Peyer's patch (tissue), 4 donors: ENCODE data around the gene CD81. TPM values are rescaled to one million over a fixed set of nuclear protein-coding genes. Genes with fewer than 3 reads are reported as not detected.

Experiments
- DNase-seq, 3 donors: peaks; one replicate each; pipeline ENCODE4 v3.0.0-alpha.2; 2017 to 2019
- H3K27ac ChIP-seq, 4 donors: fragments of 200-600 bp; sonication (generic); one replicate each; pipeline ENCODE4 v1.5.1; 2016 to 2019
- H3K27me3 ChIP-seq, 2 donors: fragments of 200-600 bp; sonication (generic); one replicate each; pipeline ENCODE4 v1.5.1; 2019
- H3K36me3 ChIP-seq, 3 donors: fragments of 200-600 bp; sonication (generic); one replicate each; pipeline ENCODE4 v1.5.1; 2016 to 2019
- H3K4me1 ChIP-seq, 4 donors: fragments of 200-600 bp; sonication (generic); one replicate each; pipeline ENCODE4 v1.5.1; 2016 to 2019
- H3K4me3 ChIP-seq, 4 donors: fragments of 200-600 bp; sonication (generic); 1 replicate in 3 of 4; 2 replicates in 1 of 4; pipeline ENCODE4 v1.5.1; 2016 to 2019; ENCODE audit warnings: mild to moderate bottlenecking in 1 of 4
- H3K9me3 ChIP-seq, 4 donors: fragments of 200-600 bp; sonication (generic); one replicate each; pipeline ENCODE4 v1.5.1; 2016 to 2019; ENCODE audit warnings: mild to moderate bottlenecking in 1 of 4
- POLR2A ChIP-seq, 2 donors: fragments of 450-650 bp; IDR thresholded peaks; one replicate each; pipeline ENCODE4 v1.5.1; 2017; ENCODE audit warnings: antibody characterized with exemption in 2 of 2, mild to moderate bottlenecking in 2 of 2, moderate library complexity in 2 of 2
- total RNA-seq, 4 donors: library from RNA; depleted of rRNA; stranded (reverse); fragments of >200 nt; gene quantifications; one replicate each; pipeline ENCODE4 v1.1.0, GENCODE V29; 2016
- TF ChIP-seq, protein P1 (sequence below), 6 experiments: fragments of 450-650 bp in 4 of 6; fragments of 200-600 bp in 2 of 6; sonication (generic) in 1 of 6; IDR thresholded peaks; one replicate each; pipeline ENCODE4 v1.5.1; 2017 to 2019; ENCODE audit warnings: antibody characterized with exemption in 6 of 6, mild to moderate bottlenecking in 3 of 6, moderate library complexity in 1 of 6

The CD81 gene
- total RNA-seq, 4 donors from 2014 or later, result 49.2 to 124 (median 100) TPM

DNA sequence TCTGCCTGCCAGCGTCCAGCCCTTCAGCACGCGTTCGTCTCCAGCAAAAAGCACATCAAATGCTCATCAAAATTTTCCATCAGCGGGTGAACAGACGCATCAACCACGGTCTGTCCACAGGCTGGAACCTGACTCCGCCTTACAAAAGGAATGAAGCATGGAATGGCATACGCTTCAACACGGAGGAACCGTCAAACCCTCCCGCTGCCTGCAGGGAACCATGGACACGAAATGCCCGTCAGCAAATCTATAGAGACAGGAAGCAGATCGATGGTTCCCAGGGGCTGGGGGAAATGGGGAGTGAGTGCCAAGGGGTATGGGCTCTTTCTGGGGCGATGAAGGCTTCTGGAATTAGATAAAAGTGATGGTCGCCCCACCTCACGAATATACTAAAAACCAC is 39.7 kb downstream of the CD81 start:
- no peak overlapping the region for H3K4me3 ChIP-seq
- no peak for DNase-seq
- H3K9me3 ChIP-seq, result no peaks in the 10 kb centered on the region
- no peak overlapping the region for H3K27ac ChIP-seq
- peaks cover 4 to 13% (median 7%) of the 10 kb centered on the region in 4 donors for H3K4me1 ChIP-seq
- TF ChIP-seq, protein P1, sequence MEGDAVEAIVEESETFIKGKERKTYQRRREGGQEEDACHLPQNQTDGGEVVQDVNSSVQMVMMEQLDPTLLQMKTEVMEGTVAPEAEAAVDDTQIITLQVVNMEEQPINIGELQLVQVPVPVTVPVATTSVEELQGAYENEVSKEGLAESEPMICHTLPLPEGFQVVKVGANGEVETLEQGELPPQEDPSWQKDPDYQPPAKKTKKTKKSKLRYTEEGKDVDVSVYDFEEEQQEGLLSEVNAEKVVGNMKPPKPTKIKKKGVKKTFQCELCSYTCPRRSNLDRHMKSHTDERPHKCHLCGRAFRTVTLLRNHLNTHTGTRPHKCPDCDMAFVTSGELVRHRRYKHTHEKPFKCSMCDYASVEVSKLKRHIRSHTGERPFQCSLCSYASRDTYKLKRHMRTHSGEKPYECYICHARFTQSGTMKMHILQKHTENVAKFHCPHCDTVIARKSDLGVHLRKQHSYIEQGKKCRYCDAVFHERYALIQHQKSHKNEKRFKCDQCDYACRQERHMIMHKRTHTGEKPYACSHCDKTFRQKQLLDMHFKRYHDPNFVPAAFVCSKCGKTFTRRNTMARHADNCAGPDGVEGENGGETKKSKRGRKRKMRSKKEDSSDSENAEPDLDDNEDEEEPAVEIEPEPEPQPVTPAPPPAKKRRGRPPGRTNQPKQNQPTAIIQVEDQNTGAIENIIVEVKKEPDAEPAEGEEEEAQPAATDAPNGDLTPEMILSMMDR (IDR thresholded peaks at IDR 0.05), result no peak
- no peak for TF ChIP-seq POLR2A (IDR thresholded peaks at IDR 0.05)
- H3K36me3 ChIP-seq, result no peaks in the 10 kb centered on the region
- H3K27me3 ChIP-seq, result no peaks in the 10 kb centered on the region

DNA sequence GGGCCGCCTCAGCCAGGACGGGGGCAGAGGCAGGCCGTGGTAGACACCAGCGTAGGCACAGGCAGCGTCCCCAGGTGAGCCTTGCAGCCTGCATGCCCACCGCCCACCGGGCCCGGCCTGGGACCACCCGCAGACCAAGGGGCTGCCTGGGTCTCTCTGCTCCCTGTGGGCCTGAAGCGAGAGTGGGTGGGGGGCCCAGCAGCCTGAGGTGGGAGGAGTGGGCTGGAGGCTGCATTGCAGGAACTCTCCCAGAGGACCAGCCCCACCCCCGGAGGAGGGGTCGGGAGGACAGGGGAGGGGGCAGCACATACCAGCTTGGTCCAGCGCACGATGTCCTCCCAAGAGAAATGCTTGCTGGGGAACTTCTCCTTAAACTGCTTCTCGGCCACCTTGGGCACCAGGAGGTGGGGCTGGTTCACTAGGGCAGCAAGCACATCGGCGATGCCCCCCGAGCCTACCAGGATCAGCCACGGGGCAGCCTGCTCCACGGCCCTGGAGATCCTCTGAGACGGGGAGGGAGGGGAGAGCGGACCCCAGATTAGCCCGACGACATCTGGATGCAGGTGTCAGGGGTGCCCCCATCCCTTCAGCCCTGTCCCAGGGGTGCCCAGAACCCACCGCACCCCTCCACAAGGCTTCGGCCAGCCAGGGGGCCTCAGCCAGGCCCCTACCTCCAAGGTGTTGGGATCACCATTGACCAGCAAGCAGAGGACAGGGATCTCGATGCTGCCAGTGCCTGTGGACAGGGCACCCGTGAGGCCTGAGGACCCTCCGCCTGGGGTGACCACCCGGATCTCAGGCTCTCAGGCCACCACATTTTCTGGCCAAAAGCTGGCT is 41.0 kb downstream of the CD81 start:
- H3K27me3 ChIP-seq, result no peaks in the 10 kb centered on the region
- no peak overlapping the region for H3K27ac ChIP-seq
- no peaks in the 10 kb centered on the region for H3K36me3 ChIP-seq
- no peaks in the 10 kb centered on the region for H3K9me3 ChIP-seq
- H3K4me3 ChIP-seq, result no peak overlapping the region
- DNase-seq, result no peak
- H3K4me1 ChIP-seq, result peaks cover 4 to 13% (median 7%) of the 10 kb centered on the region in 4 donors
- TF ChIP-seq, protein P1 (IDR thresholded peaks at IDR 0.05), result no peak
- TF ChIP-seq POLR2A (IDR thresholded peaks at IDR 0.05), result no peak

DNA sequence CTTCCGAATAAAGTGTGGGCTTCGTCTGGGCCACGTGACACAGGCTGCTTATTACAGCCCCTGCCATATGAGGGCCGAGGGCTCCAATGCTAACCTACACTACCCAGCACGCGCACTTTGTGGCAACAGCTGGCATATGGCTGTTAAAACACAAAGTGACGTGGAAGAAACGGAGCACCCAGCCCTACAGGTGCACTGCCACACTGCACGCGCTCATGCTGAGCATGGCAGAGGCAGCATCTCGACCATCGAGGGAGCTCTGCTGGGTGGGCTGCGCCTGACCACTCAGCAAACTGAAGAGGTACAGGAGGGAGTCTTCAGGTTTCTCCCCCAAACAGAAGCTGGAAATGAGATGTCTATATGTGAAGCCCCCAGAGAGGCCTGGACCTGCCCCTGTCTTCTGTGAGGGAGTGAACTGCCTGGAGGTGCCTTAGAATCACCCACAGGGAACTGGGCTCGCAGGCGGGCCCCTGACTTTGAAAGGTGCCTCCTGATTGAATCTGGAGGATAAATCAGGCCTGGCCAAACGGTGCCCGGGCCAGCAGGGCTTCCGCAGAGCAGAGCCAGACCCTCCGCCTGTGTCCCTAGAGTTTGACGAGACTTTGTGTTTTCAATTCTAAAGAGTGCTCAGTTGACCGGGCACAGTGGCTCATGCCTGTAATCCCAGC is 41.7 kb downstream of the CD81 start:
- Histone ChIP-seq H3K4me3 (no peak overlapping the region), H3K4me1 (peaks cover 4 to 13% (median 7%) of the 10 kb centered on the region in 4 donors), H3K9me3 (no peaks in the 10 kb centered on the region), H3K27me3 (no peaks in the 10 kb centered on the region), H3K27ac (no peak overlapping the region), H3K36me3 (no peaks in the 10 kb centered on the region)
- TF ChIP-seq POLR2A (IDR thresholded peaks at IDR 0.05), result no peak
- TF ChIP-seq, protein P1 (IDR thresholded peaks at IDR 0.05), result peak in 1 of 6 experiments; percentile 9
- DNase-seq, result no peak

DNA sequence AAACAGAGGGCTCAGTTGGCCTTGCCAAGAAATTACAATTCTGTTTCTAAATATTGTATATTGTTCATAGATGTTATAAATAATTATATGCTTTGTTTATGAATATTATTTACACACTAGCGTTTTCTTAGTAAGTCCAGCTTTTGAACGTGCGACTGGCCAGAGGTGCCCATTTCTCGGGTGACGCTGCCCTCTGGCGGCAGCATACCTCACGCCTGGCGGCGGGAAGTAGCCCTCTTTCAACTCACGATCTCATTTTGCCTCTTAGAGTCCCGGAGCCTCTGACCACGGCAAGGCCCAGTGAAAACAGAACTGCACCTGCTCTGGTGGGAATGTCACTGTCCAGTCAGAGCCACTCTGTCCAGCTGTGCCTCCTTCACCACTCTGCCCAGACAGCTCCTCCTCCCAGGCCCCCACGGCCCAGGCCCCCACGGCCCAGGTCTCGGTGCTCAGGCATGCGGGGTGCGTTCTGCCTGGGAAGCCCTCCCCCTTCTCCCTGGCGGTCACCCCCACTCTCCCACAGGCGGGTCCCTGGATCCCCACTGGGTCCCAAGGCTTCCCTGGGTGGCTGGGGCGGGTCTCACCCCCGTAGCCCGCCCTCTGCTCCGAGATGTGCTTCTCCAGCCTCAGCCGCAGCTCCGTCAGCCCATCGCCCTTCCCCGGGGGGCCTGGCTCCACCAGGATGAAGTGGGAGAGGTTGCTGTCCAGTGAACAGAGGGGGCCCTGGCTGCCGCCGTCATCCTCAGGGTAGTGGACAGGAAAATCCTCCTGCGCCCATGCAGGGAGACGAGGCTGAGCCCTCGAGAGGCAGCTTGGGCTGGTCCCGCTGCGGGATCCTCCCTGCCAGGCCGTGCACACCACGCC is 42.8 kb downstream of the CD81 start:
- Histone ChIP-seq H3K27ac (no peak overlapping the region), H3K4me3 (peak overlapping the region in 2 of 4 donors; percentile 27 to 38)
- TF ChIP-seq, protein P1 (IDR thresholded peaks at IDR 0.05), result peak; percentile 74 to 88 (median 84)
- no peak for TF ChIP-seq POLR2A (IDR thresholded peaks at IDR 0.05)

DNA sequence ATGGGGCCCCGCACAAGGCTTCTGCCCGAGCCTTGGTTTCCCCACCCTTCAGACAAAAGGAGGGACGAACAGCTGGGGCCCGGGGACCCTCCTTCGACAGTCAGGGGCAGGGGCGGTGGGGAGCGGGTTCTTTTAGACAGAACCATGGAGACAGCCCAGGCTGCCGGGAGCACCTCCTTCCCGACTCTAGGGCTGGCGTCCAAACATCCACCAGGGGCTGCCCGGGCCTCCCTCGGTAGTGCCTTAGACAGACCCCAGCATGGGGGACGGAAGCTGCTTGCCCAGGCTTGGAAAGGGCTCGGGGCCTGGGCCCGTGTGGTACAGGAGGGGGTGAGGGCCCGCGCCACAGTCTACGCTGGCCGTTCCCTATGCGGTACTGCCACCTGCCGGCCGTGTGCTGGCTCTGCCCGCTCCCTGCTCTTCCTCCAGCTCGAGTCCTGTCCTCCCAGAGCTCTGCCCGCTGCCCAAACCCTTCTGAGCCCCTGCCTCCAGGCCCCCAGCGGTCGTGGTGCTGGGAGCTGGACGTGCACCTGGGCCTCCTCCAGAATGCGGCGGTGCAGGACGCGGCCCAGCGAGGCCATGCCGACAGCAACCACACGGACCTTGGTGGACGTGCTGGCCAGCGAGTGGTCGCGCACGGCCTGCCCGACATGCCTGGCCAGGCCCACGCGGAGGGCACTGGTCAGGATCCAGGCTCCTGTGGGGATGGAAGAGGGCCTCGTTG is 43.6 kb downstream of the CD81 start:
- Histone ChIP-seq H3K27ac (no peak overlapping the region), H3K4me1 (peaks cover 4 to 13% (median 7%) of the 10 kb centered on the region in 4 donors)

More for the DNA sequence above, 42.8 kb downstream of the CD81 start:
- Histone ChIP-seq H3K36me3 (no peaks in the 10 kb centered on the region), H3K4me1 (peaks cover 4 to 13% (median 7%) of the 10 kb centered on the region in 4 donors), H3K27me3 (no peaks in the 10 kb centered on the region), H3K9me3 (no peaks in the 10 kb centered on the region)
- DNase-seq, result peak; percentile 69 to 89 (median 85)

More for the DNA sequence above, 43.6 kb downstream of the CD81 start:
- no peaks in the 10 kb centered on the region for H3K9me3 ChIP-seq
- peak overlapping the region in 2 of 4 donors; percentile 27 to 38 for H3K4me3 ChIP-seq
- no peak for TF ChIP-seq POLR2A (IDR thresholded peaks at IDR 0.05)
- TF ChIP-seq, protein P1 (IDR thresholded peaks at IDR 0.05), result peak; percentile 87 to 92 (median 90)
- H3K36me3 ChIP-seq, result no peaks in the 10 kb centered on the region
- peak; percentile 57 to 86 (median 84) for DNase-seq
- H3K27me3 ChIP-seq, result no peaks in the 10 kb centered on the region
